HepG2 (cell line): ENCODE data around the gene MACROD2.

Experiments used
- CTCF ChIP-seq: sonication (generic); formaldehyde crosslinking; IDR thresholded peaks from 2 replicates; pipeline ENCODE4 v1.5.0; 2020; ENCODE audit warnings: mild to moderate bottlenecking, missing genetic modification reagents, moderate library complexity
- ZNF263 ChIP-seq: sonication (generic); formaldehyde crosslinking; IDR thresholded peaks from 2 replicates; pipeline ENCODE4 v1.4.0; 2020; ENCODE audit warnings: missing genetic modification reagents
- ZNF264 ChIP-seq: sonication (generic); formaldehyde crosslinking; IDR thresholded peaks from 2 replicates; pipeline ENCODE4 v1.4.0; 2020; ENCODE audit warnings: missing genetic modification reagents
- ZNF362 ChIP-seq: sonication (generic); formaldehyde crosslinking; IDR thresholded peaks from 2 replicates; pipeline ENCODE4 v1.4.0; 2020; ENCODE audit warnings: missing genetic modification reagents, mild to moderate bottlenecking, borderline replicate concordance
- ZNF720 ChIP-seq: sonication (generic); formaldehyde crosslinking; IDR thresholded peaks from 2 replicates; pipeline ENCODE4 v1.4.0; 2020; ENCODE audit warnings: missing genetic modification reagents

GRCh38 chr20:16078172-16078898 is 2083.0 kb downstream of the MACROD2 start:
- no peak for TF ChIP-seq ZNF263 (CRISPR knock-in tag)
- no peak for TF ChIP-seq CTCF (CRISPR knock-in tag)
- no peak for TF ChIP-seq ZNF264 (CRISPR knock-in tag)
- no peak for TF ChIP-seq ZNF362
- TF ChIP-seq ZNF720 (CRISPR knock-in tag) = no peak
